ENCODE data around the gene ENO2. TPM values are rescaled to one million over a fixed set of nuclear protein-coding genes. Genes with fewer than 3 reads are reported as not detected.

ENO2 gene
- polyA plus RNA-seq, 1 of the 3 experiments (the other 2 are of a cell fraction), result 50.6 TPM

GRCh38 chr12:6914947-6915788 is 788 bp downstream of the ENO2 start:
- H3K27me3 ChIP-seq (ENCODE audit: insufficient read depth), result no peaks in the 10 kb centered on the region
- ChIA-PET POLR2A (interaction anchor here (0.8 to 4.2 kb wide), 7 partner anchors 10 to 42 kb away, joined by 3 to 21 read pairs (median 11); partner anchors contain the start of genes C12orf57, RNU7-1 and SPSB2), CTCF (interaction anchor here (1.0 to 9.6 kb wide), 7 partner anchors 10 to 47 kb away, joined by 3 to 62 read pairs (median 4); partner anchors contain the start of genes C12orf57 and RNU7-1)
- peak overlapping the region; percentile 75 for H3K9ac ChIP-seq
- H3K4me3 ChIP-seq (ENCODE audit: low read depth in 2 of 2, low read length in 1 of 2), result peak overlapping the region; percentile 69 to 92
- 11% methylated on average over 20 of the region's 29 CpGs for WGBS (ENCODE audit: low lambda C conversion rate)
- no peaks in the 10 kb centered on the region for H3K9me3 ChIP-seq
- peak overlapping the region; percentile 97 for H3K4me2 ChIP-seq
- H3K36me3 ChIP-seq (replicated peaks in 1 of 2; ENCODE audit: control insufficient read depth in 1 of 2, insufficient read depth in 2 of 2, low read length in 1 of 2), result peaks cover under 1 to 9% of the 10 kb centered on the region in 2 experiments
- no peaks in the 10 kb centered on the region for H3K9me2 ChIP-seq
- peaks cover 13% of the 10 kb centered on the region; the same call in 1 of the 2 replicates for H3K79me2 ChIP-seq (ENCODE audit: insufficient read depth)
- H3K4me1 ChIP-seq (ENCODE audit: control insufficient read depth in 1 of 2, insufficient read depth in 2 of 2, low read depth in 1 of 2, low read length in 1 of 2), result peaks cover 14 to 18% of the 10 kb centered on the region in 2 experiments; a peak in 2 of 4 replicates
- TF ChIP-seq RFX5 (IDR thresholded peaks at IDR 0.05; ENCODE audit: low read length) (no peak), CHD2 (IDR thresholded peaks at IDR 0.05; ENCODE audit: low read length, partially characterized antibody) (peak; percentile 12), EZH2phosphoT487 (IDR thresholded peaks at IDR 0.05; ENCODE audit: borderline replicate concordance, low read depth) (no peak), TAF1 (IDR thresholded peaks at IDR 0.05; ENCODE audit: borderline replicate concordance, low read depth, low read length) (no peak), RXRA (IDR thresholded peaks at IDR 0.05; ENCODE audit: borderline replicate concordance, low read depth) (no peak), TCF12 (IDR thresholded peaks at IDR 0.05) (no peak), JUND (IDR thresholded peaks at IDR 0.05) (no peak)
- TF ChIP-seq, protein P1, sequence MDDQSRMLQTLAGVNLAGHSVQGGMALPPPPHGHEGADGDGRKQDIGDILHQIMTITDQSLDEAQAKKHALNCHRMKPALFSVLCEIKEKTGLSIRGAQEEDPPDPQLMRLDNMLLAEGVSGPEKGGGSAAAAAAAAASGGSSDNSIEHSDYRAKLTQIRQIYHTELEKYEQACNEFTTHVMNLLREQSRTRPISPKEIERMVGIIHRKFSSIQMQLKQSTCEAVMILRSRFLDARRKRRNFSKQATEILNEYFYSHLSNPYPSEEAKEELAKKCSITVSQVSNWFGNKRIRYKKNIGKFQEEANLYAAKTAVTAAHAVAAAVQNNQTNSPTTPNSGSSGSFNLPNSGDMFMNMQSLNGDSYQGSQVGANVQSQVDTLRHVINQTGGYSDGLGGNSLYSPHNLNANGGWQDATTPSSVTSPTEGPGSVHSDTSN (IDR thresholded peaks at IDR 0.05), result no peak
- H4K20me1 ChIP-seq (ENCODE audit: insufficient read depth), result no peaks in the 10 kb centered on the region
- DNase-seq, result peak; percentile 80
- H3F3A ChIP-seq (replicated peaks; ENCODE audit: insufficient read depth), result no peaks in the 10 kb centered on the region
- H3K27ac ChIP-seq (ENCODE audit: low read depth in 2 of 2, low read length in 1 of 2), result peak overlapping the region; percentile 49 to 82; a peak in 3 of 4 replicates
- peak overlapping the region; percentile 74; the same call in 1 of the 2 replicates for H2AFZ ChIP-seq (ENCODE audit: low read depth)

- DNase-seq, result no peak
- 75% methylated on average over 7 of the region's 14 CpGs for WGBS (ENCODE audit: low lambda C conversion rate)
- ChIA-PET POLR2A (interaction anchor here (0.8 to 4.2 kb wide), 5 partner anchors 9 to 43 kb away, joined by 4 to 21 read pairs (median 11); partner anchors contain the start of genes C12orf57, RNU7-1 and SPSB2), CTCF (interaction anchor here (1.0 to 9.6 kb wide), 6 partner anchors 9 to 48 kb away, joined by 3 to 62 read pairs (median 8); partner anchors contain the start of genes C12orf57, RNU7-1 and SPSB2)
- Histone ChIP-seq H3K9ac (no peak overlapping the region), H4K20me1 (ENCODE audit: insufficient read depth) (no peaks in the 10 kb centered on the region), H3K4me2 (peak overlapping the region; percentile 97), H3F3A (replicated peaks; ENCODE audit: insufficient read depth) (no peaks in the 10 kb centered on the region), H2AFZ (ENCODE audit: low read depth) (no peak overlapping the region), H3K9me3 (no peaks in the 10 kb centered on the region), H3K4me1 (ENCODE audit: control insufficient read depth in 1 of 2, insufficient read depth in 2 of 2, low read depth in 1 of 2, low read length in 1 of 2) (peaks cover 14 to 18% of the 10 kb centered on the region in 2 experiments; a peak in 2 of 4 replicates), H3K79me2 (ENCODE audit: insufficient read depth) (peaks cover 13% of the 10 kb centered on the region; the same call in 1 of the 2 replicates), H3K27ac (ENCODE audit: low read depth in 2 of 2, low read length in 1 of 2) (no peak overlapping the region; a peak in 1 of 4 replicates), H3K4me3 (ENCODE audit: low read depth in 2 of 2, low read length in 1 of 2) (peak overlapping the region; percentile 28 to 92; a peak in 3 of 4 replicates), H3K36me3 (replicated peaks in 1 of 2; ENCODE audit: control insufficient read depth in 1 of 2, insufficient read depth in 2 of 2, low read length in 1 of 2) (peaks cover 6 to 9% of the 10 kb centered on the region in 2 experiments), H3K27me3 (ENCODE audit: insufficient read depth) (no peaks in the 10 kb centered on the region), H3K9me2 (no peaks in the 10 kb centered on the region)
- TF ChIP-seq, protein P2, sequence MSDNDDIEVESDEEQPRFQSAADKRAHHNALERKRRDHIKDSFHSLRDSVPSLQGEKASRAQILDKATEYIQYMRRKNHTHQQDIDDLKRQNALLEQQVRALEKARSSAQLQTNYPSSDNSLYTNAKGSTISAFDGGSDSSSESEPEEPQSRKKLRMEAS (IDR thresholded peaks at IDR 0.05; ENCODE audit: low read depth), result no peak
- TF ChIP-seq POLR2AphosphoS5 (IDR thresholded peaks at IDR 0.05; ENCODE audit: low read depth, low read length), result no peak
- TF ChIP-seq RFX5 (IDR thresholded peaks at IDR 0.05; ENCODE audit: low read length), result no peak
- no peak for TF ChIP-seq SIN3A (IDR thresholded peaks at IDR 0.05; ENCODE audit: borderline replicate concordance, low read depth, low read length)
- TF ChIP-seq RCOR1 (IDR thresholded peaks at IDR 0.05; ENCODE audit: low read length), result no peak
- TF ChIP-seq CHD2 (IDR thresholded peaks at IDR 0.05; ENCODE audit: low read length, partially characterized antibody), result no peak
- TF ChIP-seq GATA2 (CRISPR knock-in tag; IDR thresholded peaks at IDR 0.05), result no peak
- TF ChIP-seq ELF1 (IDR thresholded peaks at IDR 0.05), result no peak
These were observed 1.5 kb downstream of the ENO2 start for GRCh38 chr12:6915789-6916285.

All from SK-N-SH (cell line).